Kidney epithelial cell (primary cell): ENCODE measurements around the gene FAM13A. TPM values are rescaled to one million over a fixed set of nuclear protein-coding genes. Genes with fewer than 3 reads are reported as not detected.

Source experiments
- DNase-seq: peaks from one replicate; pipeline ENCODE4 v3.0.0-alpha.2; 2010; ENCODE audit warnings: low read depth
- H3K27me3 ChIP-seq: 2 replicates; pipeline ENCODE4 v1.6.0; 2011; ENCODE audit warnings: low read length; ENCODE audit not compliant: control insufficient read depth, insufficient read depth
- H3K36me3 ChIP-seq: 2 replicates; pipeline ENCODE4 v1.5.1; 2011; ENCODE audit warnings: low read length; ENCODE audit not compliant: control insufficient read depth, insufficient read depth
- H3K4me3 ChIP-seq: 2 replicates; pipeline ENCODE4 v1.5.1; 2011; ENCODE audit warnings: low read depth, mild to moderate bottlenecking, control low read depth, low read length
- CTCF ChIP-seq: IDR thresholded peaks from 2 replicates; pipeline ENCODE4 v1.5.1; 2011; ENCODE audit warnings: mild to moderate bottlenecking, moderate library complexity, low read length, control low read depth, inconsistent platforms; ENCODE audit not compliant: insufficient read depth, poor library complexity, severe bottlenecking
- total RNA-seq: library from RNA; depleted of rRNA; stranded (reverse); fragments of >200 nt; gene quantifications from 2 replicates; pipeline ENCODE4 v1.2.3, GENCODE V29; 2015

The FAM13A gene
- total RNA-seq, 1 donor from 2014 or later = 3.4 TPM

GRCh38 chr4:89054627-89055026 is 2.4 kb downstream of the FAM13A start:
- no peak for DNase-seq
- Histone ChIP-seq H3K36me3 (no peaks in the 10 kb centered on the region), H3K27me3 (no peaks in the 10 kb centered on the region), H3K4me3 (no peak overlapping the region)
- TF ChIP-seq CTCF = no peak

- Histone ChIP-seq H3K27me3 (no peaks in the 10 kb centered on the region), H3K36me3 (no peaks in the 10 kb centered on the region), H3K4me3 (no peak overlapping the region)
- no peak for TF ChIP-seq CTCF
- no peak for DNase-seq
Observed at GRCh38 chr4:89049853-89050252, 7.1 kb downstream of the FAM13A start.

GRCh38 chr4:89048906-89049601 is 7.9 kb downstream of the FAM13A start:
- no peak for TF ChIP-seq CTCF
- H3K27me3 ChIP-seq = no peaks in the 10 kb centered on the region
- DNase-seq = no peak
- H3K4me3 ChIP-seq = no peak overlapping the region
- no peaks in the 10 kb centered on the region for H3K36me3 ChIP-seq

GRCh38 chr4:89044147-89044900 is 12.7 kb downstream of the FAM13A start:
- Histone ChIP-seq H3K27me3 (no peaks in the 10 kb centered on the region), H3K36me3 (no peaks in the 10 kb centered on the region), H3K4me3 (no peak overlapping the region)
- TF ChIP-seq CTCF = no peak
- no peak for DNase-seq

GRCh38 chr4:89042055-89042454 is 14.9 kb downstream of the FAM13A start:
- H3K36me3 ChIP-seq = no peaks in the 10 kb centered on the region
- H3K4me3 ChIP-seq = no peak overlapping the region
- H3K27me3 ChIP-seq = no peaks in the 10 kb centered on the region
- DNase-seq = no peak
- no peak for TF ChIP-seq CTCF
